ENCODE data around the gene ERN1.

The ERN1 gene

GRCh38 chr17:64004218-64004770 is 125.7 kb downstream of the ERN1 start:
- DNase-seq (ENCODE audit: low read depth in 2 of 2): no peak

- DNase-seq (ENCODE audit: low read depth in 2 of 2): no peak
These were observed 126.3 kb downstream of the ERN1 start for GRCh38 chr17:64003526-64004121.

GRCh38 chr17:64002658-64003525 is 127.1 kb downstream of the ERN1 start:
- DNase-seq (ENCODE audit: low read depth in 2 of 2): no peak

GRCh38 chr17:64001763-64002529 is 128.0 kb downstream of the ERN1 start:
- no peak for DNase-seq (ENCODE audit: low read depth in 2 of 2)

- DNase-seq (ENCODE audit: low read depth in 2 of 2): no peak
These were observed 128.8 kb downstream of the ERN1 start for GRCh38 chr17:64001091-64001579.

- DNase-seq (ENCODE audit: low read depth in 2 of 2): no peak
These were observed 130.0 kb downstream of the ERN1 start for GRCh38 chr17:63999680-64000531.

GRCh38 chr17:63998721-63999679 is 130.9 kb downstream of the ERN1 start:
- no peak for DNase-seq (ENCODE audit: low read depth in 2 of 2)

GRCh38 chr17:63998050-63998720 is 131.8 kb downstream of the ERN1 start, which contains the start of gene PRR29:
Gene PRR29 (plus strand): TSS chr17:63998351. CDS start chr17:63998365, 14 bp downstream.
- peak in 1 of 2 donors; percentile 68 for DNase-seq (ENCODE audit: low read depth in 2 of 2)

GRCh38 chr17:63997341-63998048 is 132.4 kb downstream of the ERN1 start:
- no peak for DNase-seq (ENCODE audit: low read depth in 2 of 2)

GRCh38 chr17:63996430-63997182 is 133.3 kb downstream of the ERN1 start:
- DNase-seq (ENCODE audit: low read depth in 2 of 2): no peak

GRCh38 chr17:63995626-63996025 is 134.3 kb downstream of the ERN1 start:
- no peak for DNase-seq (ENCODE audit: low read depth in 2 of 2)

GRCh38 chr17:63993368-63993985 is 136.5 kb downstream of the ERN1 start:
- no peak for DNase-seq (ENCODE audit: low read depth in 2 of 2)

GRCh38 chr17:63991611-63992010 is 138.3 kb downstream of the ERN1 start:
- DNase-seq (ENCODE audit: low read depth in 2 of 2): no peak

- no peak for DNase-seq (ENCODE audit: low read depth in 2 of 2)
These were observed 140.2 kb downstream of the ERN1 start for GRCh38 chr17:63989622-63990345.

Measured in stimulated activated CD4-positive, alpha-beta T cell treated with anti-CD3 and anti-CD28 coated beads, Interleukin-15, amount 100 ng/mL, for 48 hours (primary cell).